Activated CD4-positive, alpha-beta memory T cell treated with anti-CD3 and anti-CD28 coated beads for 36 hours (primary cell): ENCODE results near the gene CASKIN2. TPM values are rescaled to one million over a fixed set of nuclear protein-coding genes. Genes with fewer than 3 reads are reported as not detected.

Experiments
- CTCF ChIA-PET: fragments of 350-600 bp; sonication (Branson Sonifier 250); formaldehyde crosslinking; loops from one replicate; lab custom pipeline; 2021; ENCODE audit warnings: antibody characterized with exemption, inconsistent platforms; lab: Charles Lee
- POLR2A ChIA-PET: fragments of 350-600 bp; sonication (Branson Sonifier 250); formaldehyde crosslinking; loops from one replicate; lab custom pipeline; 2021; ENCODE audit warnings: antibody characterized with exemption; lab: Charles Lee
- DNase-seq: peaks from one replicate; pipeline ENCODE4 v3.0.0-alpha.2; 2020
- H3K27ac Mint-ChIP-seq: one replicate; pipeline ENCODE4 v1.8.0; 2021; ENCODE audit warnings: mixed read lengths
- H3K27me3 Mint-ChIP-seq: one replicate; pipeline ENCODE4 v1.8.0; 2021; ENCODE audit warnings: mixed read lengths
- H3K36me3 Mint-ChIP-seq: one replicate; pipeline ENCODE4 v1.8.0; 2021; ENCODE audit warnings: mixed read lengths
- H3K4me1 Mint-ChIP-seq: one replicate; pipeline ENCODE4 v1.8.0; 2021; ENCODE audit warnings: low read depth, mixed read lengths
- H3K4me3 Mint-ChIP-seq: one replicate; pipeline ENCODE4 v1.8.0; 2021; ENCODE audit warnings: mild to moderate bottlenecking, mixed read lengths
- H3K9me3 Mint-ChIP-seq: one replicate; pipeline ENCODE4 v1.8.0; 2021; ENCODE audit warnings: mixed read lengths
- intact Hi-C: fragments of 100-400 bp; cut with micrococcal nuclease; formaldehyde crosslinking; loops from one replicate; pipeline ENCODE4 v1.15.1; 2023
- total RNA-seq, 2 experiments: library from RNA; stranded (reverse); gene quantifications; one replicate each; pipeline ENCODE4 v1.2.3, GENCODE V29; 2021

The CASKIN2 gene
- 1 to 10 TPM; 4.7 to 5.3 TPM for total RNA-seq

GRCh38 chr17:75515496-75516254 is at the start of gene CASKIN2:
CASKIN2 (minus strand) TSS chr17:75515537; CDS start chr17:75513804, 1,733 bp downstream.
- Mint-ChIP-seq H3K9me3 (no peaks in the 10 kb centered on the region), H3K27me3 (peaks cover 4% of the 10 kb centered on the region), H3K4me3 (peak within 1 kb of the TSS; percentile 57), H3K4me1 (peaks cover 17% of the 10 kb centered on the region), H3K36me3 (peaks cover 15% of the 10 kb centered on the region), H3K27ac (no peak within 1 kb of the TSS)
- intact Hi-C loops: loop anchor here (1.0 to 5.0 kb wide), 5 partner anchors 10 to 243 kb away; partner anchors contain the start of genes GRB2, LLGL2, MIF4GD and SLC25A19
- ChIA-PET POLR2A (interaction anchor here (1.0 to 2.3 kb wide), 2 partner anchors 10 to 246 kb away, joined by 4 to 17 read pairs; partner anchors contain the start of gene LLGL2), CTCF (interaction anchor here (0.9 to 2.0 kb wide), 16 partner anchors 9 to 503 kb away, joined by 3 to 19 read pairs (median 4); partner anchors contain the start of genes GRB2, LLGL2, MRPL58 and SMIM5)
- peak; percentile 91 for DNase-seq

- no peaks in the 10 kb centered on the region for H3K27me3 Mint-ChIP-seq
- H3K9me3 Mint-ChIP-seq: no peaks in the 10 kb centered on the region
- no peak for DNase-seq
- no peak overlapping the region for H3K27ac Mint-ChIP-seq
- no peaks in the 10 kb centered on the region for H3K4me1 Mint-ChIP-seq
- H3K4me3 Mint-ChIP-seq: no peak overlapping the region
- no peaks in the 10 kb centered on the region for H3K36me3 Mint-ChIP-seq
- ChIA-PET POLR2A (no interaction called here), CTCF (interaction anchor here (0.9 kb wide), 1 partner anchor 68 kb away, joined by 3 read pairs; the partner anchor contains the start of gene SMIM5)
- intact Hi-C loops: no loop called here
Measured at GRCh38 chr17:75565066-75565465, 49.7 kb upstream of the CASKIN2 start.

- intact Hi-C loops: no loop called here
- Mint-ChIP-seq H3K27ac (no peak overlapping the region), H3K36me3 (no peaks in the 10 kb centered on the region), H3K4me3 (no peak overlapping the region), H3K9me3 (no peaks in the 10 kb centered on the region), H3K4me1 (no peaks in the 10 kb centered on the region), H3K27me3 (no peaks in the 10 kb centered on the region)
- DNase-seq: no peak
- ChIA-PET POLR2A (no interaction called here), CTCF (no interaction called here)
Measured at GRCh38 chr17:75564195-75564594, 48.9 kb upstream of the CASKIN2 start.

- H3K27ac Mint-ChIP-seq: no peak overlapping the region
- no peaks in the 10 kb centered on the region for H3K9me3 Mint-ChIP-seq
- no peaks in the 10 kb centered on the region for H3K4me1 Mint-ChIP-seq
- no peaks in the 10 kb centered on the region for H3K27me3 Mint-ChIP-seq
- no peaks in the 10 kb centered on the region for H3K36me3 Mint-ChIP-seq
- ChIA-PET POLR2A (no interaction called here), CTCF (no interaction called here)
- no peak overlapping the region for H3K4me3 Mint-ChIP-seq
- DNase-seq: no peak
- intact Hi-C loops: no loop called here
Measured at GRCh38 chr17:75563063-75563758, 47.9 kb upstream of the CASKIN2 start.

- ChIA-PET POLR2A (no interaction called here), CTCF (no interaction called here)
- intact Hi-C loops: no loop called here
- DNase-seq: no peak
- H3K27ac Mint-ChIP-seq: no peak overlapping the region
- H3K9me3 Mint-ChIP-seq: no peaks in the 10 kb centered on the region
- no peak overlapping the region for H3K4me3 Mint-ChIP-seq
- no peaks in the 10 kb centered on the region for H3K4me1 Mint-ChIP-seq
- H3K27me3 Mint-ChIP-seq: no peaks in the 10 kb centered on the region
- no peaks in the 10 kb centered on the region for H3K36me3 Mint-ChIP-seq
Measured at GRCh38 chr17:75561927-75562603, 46.7 kb upstream of the CASKIN2 start.

- H3K4me1 Mint-ChIP-seq: no peaks in the 10 kb centered on the region
- no peaks in the 10 kb centered on the region for H3K27me3 Mint-ChIP-seq
- DNase-seq: no peak
- ChIA-PET CTCF (interaction anchor here (0.6 kb wide), 1 partner anchor 40 kb away, joined by 3 read pairs; no protein-coding TSS in a partner anchor), POLR2A (no interaction called here)
- H3K36me3 Mint-ChIP-seq: no peaks in the 10 kb centered on the region
- H3K27ac Mint-ChIP-seq: no peak overlapping the region
- intact Hi-C loops: no loop called here
- H3K9me3 Mint-ChIP-seq: no peaks in the 10 kb centered on the region
- H3K4me3 Mint-ChIP-seq: no peak overlapping the region
Measured at GRCh38 chr17:75559958-75560533, 44.7 kb upstream of the CASKIN2 start.

GRCh38 chr17:75558666-75559530 is 43.6 kb upstream of the CASKIN2 start:
- ChIA-PET POLR2A (no interaction called here), CTCF (no interaction called here)
- no peaks in the 10 kb centered on the region for H3K4me1 Mint-ChIP-seq
- intact Hi-C loops: no loop called here
- no peak overlapping the region for H3K27ac Mint-ChIP-seq
- no peaks in the 10 kb centered on the region for H3K27me3 Mint-ChIP-seq
- no peaks in the 10 kb centered on the region for H3K9me3 Mint-ChIP-seq
- no peak for DNase-seq
- H3K4me3 Mint-ChIP-seq: no peak overlapping the region
- H3K36me3 Mint-ChIP-seq: no peaks in the 10 kb centered on the region

GRCh38 chr17:75557852-75558665 is 42.7 kb upstream of the CASKIN2 start:
- ChIA-PET CTCF (no interaction called here), POLR2A (no interaction called here)
- Mint-ChIP-seq H3K27me3 (no peaks in the 10 kb centered on the region), H3K4me3 (no peak overlapping the region), H3K4me1 (no peaks in the 10 kb centered on the region), H3K36me3 (no peaks in the 10 kb centered on the region), H3K27ac (no peak overlapping the region), H3K9me3 (no peaks in the 10 kb centered on the region)
- intact Hi-C loops: no loop called here
- DNase-seq: no peak

GRCh38 chr17:75557075-75557851 is 41.9 kb upstream of the CASKIN2 start:
- intact Hi-C loops: no loop called here
- Mint-ChIP-seq H3K36me3 (no peaks in the 10 kb centered on the region), H3K4me1 (no peaks in the 10 kb centered on the region), H3K9me3 (no peaks in the 10 kb centered on the region), H3K27ac (no peak overlapping the region), H3K27me3 (no peaks in the 10 kb centered on the region), H3K4me3 (no peak overlapping the region)
- ChIA-PET POLR2A (no interaction called here), CTCF (no interaction called here)
- DNase-seq: no peak

GRCh38 chr17:75555679-75556153 is 40.4 kb upstream of the CASKIN2 start:
- intact Hi-C loops: no loop called here
- no peak overlapping the region for H3K4me3 Mint-ChIP-seq
- no peaks in the 10 kb centered on the region for H3K36me3 Mint-ChIP-seq
- no peaks in the 10 kb centered on the region for H3K9me3 Mint-ChIP-seq
- no peak for DNase-seq
- POLR2A ChIA-PET: no interaction called here
- H3K27me3 Mint-ChIP-seq: no peaks in the 10 kb centered on the region
- CTCF ChIA-PET: no interaction called here
- no peaks in the 10 kb centered on the region for H3K4me1 Mint-ChIP-seq
- H3K27ac Mint-ChIP-seq: no peak overlapping the region
